PC-9 (cell line): ENCODE data around the gene CORIN. TPM values are rescaled to one million over a fixed set of nuclear protein-coding genes. Genes with fewer than 3 reads are reported as not detected.

Experiments used
- BruUV-seq: library from RNA; stranded (reverse); fragments of 400-500 nt; replicated peaks from 2 replicates; lab custom pipeline; 2021; lab: Mats Ljungman, UMichigan
- CTCF ChIA-PET: fragments of 300-600 bp; sonication (Branson Sonifier 250); formaldehyde crosslinking; loops from one replicate; lab custom pipeline; 2022; ENCODE audit warnings: antibody characterized with exemption; lab: Charles Lee
- POLR2A ChIA-PET: fragments of 300-600 bp; sonication (Branson Sonifier 250); formaldehyde crosslinking; loops from one replicate; lab custom pipeline; 2022; ENCODE audit warnings: antibody characterized with exemption; ENCODE audit not compliant: unreplicated experiment; lab: Charles Lee
- DNase-seq, 2 experiments: peaks; one replicate each; pipeline versions ENCODE4 v3.0.0 to v3.0.0-alpha.2; 2015 to 2022; ENCODE audit warnings: mixed read lengths in 1 of 2
- H2AFZ ChIP-seq: fragments of 200-600 bp; sonication (generic); 2 replicates; pipeline ENCODE4 v1.8.1; 2017; ENCODE audit warnings: antibody characterized with exemption
- H3F3A ChIP-seq: fragments of 200-600 bp; sonication (generic); 2 replicates; pipeline ENCODE4 v1.8.1; 2017; ENCODE audit warnings: antibody characterized with exemption, mild to moderate bottlenecking, low read depth; ENCODE audit not compliant: insufficient read depth
- H3K27ac ChIP-seq: fragments of 200-600 bp; sonication (generic); 2 replicates; pipeline ENCODE4 v1.6.1; 2016; ENCODE audit warnings: mixed run types
- H3K27me3 ChIP-seq: fragments of 200-600 bp; sonication (generic); 2 replicates; pipeline ENCODE4 v1.6.1; 2016; ENCODE audit warnings: low read depth, mixed run types; ENCODE audit not compliant: insufficient read depth
- H3K36me3 ChIP-seq: fragments of 200-600 bp; sonication (generic); 2 replicates; pipeline ENCODE4 v1.6.1; 2016; ENCODE audit warnings: low read depth, mixed run types
- H3K4me1 ChIP-seq: fragments of 200-600 bp; sonication (generic); replicated peaks from 2 replicates; pipeline ENCODE4 v1.6.1; 2016; ENCODE audit warnings: mixed run types; ENCODE audit not compliant: insufficient read depth
- H3K4me2 ChIP-seq: fragments of 200-600 bp; sonication (generic); 2 replicates; pipeline ENCODE4 v1.6.1; 2017; ENCODE audit warnings: mixed run types
- H3K4me3 ChIP-seq: fragments of 200-600 bp; sonication (generic); 2 replicates; pipeline ENCODE4 v1.6.1; 2016; ENCODE audit warnings: mixed run types
- H3K79me2 ChIP-seq: fragments of 200-600 bp; sonication (generic); 2 replicates; pipeline ENCODE4 v1.6.1; 2017; ENCODE audit warnings: low read depth, mixed run types
- H3K9me2 ChIP-seq: fragments of 200-600 bp; sonication (generic); 2 replicates; pipeline ENCODE4 v1.8.1; 2017; ENCODE audit warnings: mild to moderate bottlenecking; ENCODE audit not compliant: insufficient read depth
- H3K9me3 ChIP-seq: fragments of 200-600 bp; sonication (generic); 2 replicates; pipeline ENCODE4 v1.8.1; 2016; ENCODE audit warnings: low read depth; ENCODE audit not compliant: insufficient read depth
- H4K20me1 ChIP-seq: fragments of 200-600 bp; sonication (generic); 2 replicates; pipeline ENCODE4 v1.8.1; 2017; ENCODE audit not compliant: insufficient read depth
- CTCF ChIP-seq: fragments of 200-600 bp; sonication (generic); conservative IDR thresholded peaks from 2 replicates; pipeline ENCODE4 v1.6.1; 2017; ENCODE audit warnings: mixed run types, antibody characterized with exemption, mild to moderate bottlenecking, moderate library complexity
- EZH2 ChIP-seq: fragments of 200-600 bp; sonication (generic); IDR thresholded peaks from 2 replicates; pipeline ENCODE4 v1.8.0; 2017; ENCODE audit warnings: antibody characterized with exemption, low read depth
- intact Hi-C: fragments of 100-400 bp; cut with micrococcal nuclease; formaldehyde crosslinking; loops from one replicate; pipeline ENCODE4 v1.10.0; 2022; ENCODE audit not compliant: unreplicated experiment
- total RNA-seq: library from RNA; stranded (reverse); gene quantifications from 2 replicates; pipeline ENCODE4 v1.2.3, GENCODE V29; 2021

Gene CORIN
- total RNA-seq, 1 experiment from 2014 or later = not detected

GRCh38 chr4:47647029-47647428 is 190.8 kb downstream of the CORIN start:
- Histone ChIP-seq H2AFZ (no peak overlapping the region), H3K27ac (no peak overlapping the region), H3K9me2 (no peaks in the 10 kb centered on the region), H3K9me3 (no peaks in the 10 kb centered on the region), H3K4me1 (no peaks in the 10 kb centered on the region), H3K27me3 (no peaks in the 10 kb centered on the region), H4K20me1 (no peaks in the 10 kb centered on the region), H3F3A (no peaks in the 10 kb centered on the region), H3K36me3 (no peaks in the 10 kb centered on the region), H3K79me2 (no peaks in the 10 kb centered on the region), H3K4me3 (no peak overlapping the region), H3K4me2 (no peak overlapping the region)
- intact Hi-C loops = no loop called here
- BruUV-seq = no TSS peak
- TF ChIP-seq CTCF (no peak), EZH2 (no peak)
- no peak for DNase-seq
- CTCF ChIA-PET = no interaction called here
- POLR2A ChIA-PET = no interaction called here

GRCh38 chr4:47646372-47646771 is 191.5 kb downstream of the CORIN start:
- TF ChIP-seq CTCF (no peak), EZH2 (no peak)
- intact Hi-C loops = no loop called here
- ChIA-PET POLR2A (no interaction called here), CTCF (no interaction called here)
- no TSS peak for BruUV-seq
- H3K27ac ChIP-seq = no peak overlapping the region
- H3K4me1 ChIP-seq = no peaks in the 10 kb centered on the region
- H3K27me3 ChIP-seq = no peaks in the 10 kb centered on the region
- H3K9me2 ChIP-seq = no peaks in the 10 kb centered on the region
- H3K4me2 ChIP-seq = no peak overlapping the region
- no peaks in the 10 kb centered on the region for H3F3A ChIP-seq
- DNase-seq = no peak
- no peaks in the 10 kb centered on the region for H4K20me1 ChIP-seq
- no peaks in the 10 kb centered on the region for H3K9me3 ChIP-seq
- no peak overlapping the region for H2AFZ ChIP-seq
- H3K79me2 ChIP-seq = no peaks in the 10 kb centered on the region
- no peak overlapping the region for H3K4me3 ChIP-seq
- no peaks in the 10 kb centered on the region for H3K36me3 ChIP-seq

- Histone ChIP-seq H3K27me3 (no peaks in the 10 kb centered on the region), H3K79me2 (no peaks in the 10 kb centered on the region), H3K9me2 (no peaks in the 10 kb centered on the region), H3K4me1 (no peaks in the 10 kb centered on the region), H3K27ac (no peak overlapping the region), H3K9me3 (no peaks in the 10 kb centered on the region), H3K4me2 (no peak overlapping the region), H2AFZ (no peak overlapping the region), H3K36me3 (no peaks in the 10 kb centered on the region), H4K20me1 (no peaks in the 10 kb centered on the region), H3K4me3 (no peak overlapping the region), H3F3A (no peaks in the 10 kb centered on the region)
- intact Hi-C loops = no loop called here
- no peak for TF ChIP-seq EZH2
- no peak for TF ChIP-seq CTCF
- ChIA-PET POLR2A (no interaction called here), CTCF (no interaction called here)
- no peak for DNase-seq
- no TSS peak for BruUV-seq
These were observed 194.0 kb downstream of the CORIN start for GRCh38 chr4:47643845-47644244.
